Fibroblast of lung (primary cell): ENCODE measurements around the gene CCNK. TPM values are rescaled to one million over a fixed set of nuclear protein-coding genes. Genes with fewer than 3 reads are reported as not detected.

Experiments
- DNase-seq, 2 donors: peaks; one replicate each; pipeline versions ENCODE4 v3.0.0 to v3.0.0-alpha.2; 2010; ENCODE audit warnings: low read depth in 2 of 2
- H2AFZ ChIP-seq: 2 replicates; pipeline ENCODE4 v1.5.1; 2012; ENCODE audit warnings: low read length, control low read depth, inconsistent platforms
- H3K27ac ChIP-seq: 2 replicates; pipeline ENCODE4 v1.5.1; 2011; ENCODE audit warnings: low read length, control low read depth; ENCODE audit not compliant: insufficient read depth
- H3K27me3 ChIP-seq: 2 replicates; pipeline ENCODE4 v1.5.1; 2011; ENCODE audit warnings: mild to moderate bottlenecking, low read length; ENCODE audit not compliant: control insufficient read depth, insufficient read depth
- H3K36me3 ChIP-seq: 2 replicates; pipeline ENCODE4 v1.5.1; 2011; ENCODE audit warnings: low read length; ENCODE audit not compliant: control insufficient read depth, insufficient read depth
- H3K4me1 ChIP-seq: 2 replicates; pipeline ENCODE4 v1.5.1; 2011; ENCODE audit warnings: low read length; ENCODE audit not compliant: control insufficient read depth, insufficient read depth; ENCODE audit errors: extremely low read depth
- H3K4me2 ChIP-seq: 2 replicates; pipeline ENCODE4 v1.5.1; 2011; ENCODE audit warnings: low read length, control low read depth; ENCODE audit not compliant: insufficient read depth; ENCODE audit errors: extremely low read depth
- H3K4me3 ChIP-seq, 4 experiments: fragments of 200-600 bp in 1 of 4; sonication (generic) in 1 of 4; replicated peaks in 1 of 4; 2 replicates each; pipeline ENCODE4 v1.5.1; 2011 to 2016; ENCODE audit warnings: low read length in 4 of 4, low read depth in 3 of 4, mild to moderate bottlenecking in 3 of 4, control low read depth in 2 of 4, inconsistent platforms in 1 of 4, mixed read lengths in 1 of 4; ENCODE audit not compliant: insufficient read depth in 1 of 4; ENCODE audit errors: control extremely low read depth in 1 of 4
- H3K79me2 ChIP-seq: 2 replicates; pipeline ENCODE4 v1.5.1; 2012; ENCODE audit warnings: mild to moderate bottlenecking, low read length, inconsistent platforms; ENCODE audit not compliant: control insufficient read depth, insufficient read depth
- H3K9ac ChIP-seq: 2 replicates; pipeline ENCODE4 v1.5.1; 2011; ENCODE audit warnings: mild to moderate bottlenecking, low read length, control low read depth; ENCODE audit not compliant: insufficient read depth
- H3K9me3 ChIP-seq: 2 replicates; pipeline ENCODE4 v1.5.1; 2012; ENCODE audit warnings: low read depth, low read length; ENCODE audit not compliant: control insufficient read depth, insufficient read depth
- H4K20me1 ChIP-seq: 2 replicates; pipeline ENCODE4 v1.5.1; 2011; ENCODE audit warnings: low read length; ENCODE audit not compliant: control insufficient read depth, insufficient read depth; ENCODE audit errors: extremely low read depth
- CTCF ChIP-seq, 2 donors: IDR thresholded peaks in 1 of 2; conservative IDR thresholded peaks in 1 of 2; 1 replicate in 1 of 2; 2 replicates in 1 of 2; pipeline ENCODE4 v1.5.1; 2011 to 2012; ENCODE audit warnings: low read length in 2 of 2, control low read depth in 1 of 2, inconsistent platforms in 1 of 2, low read depth in 1 of 2, mild to moderate bottlenecking in 1 of 2
- EZH2 ChIP-seq: IDR thresholded peaks from 2 replicates; pipeline ENCODE4 v1.5.1; 2012; ENCODE audit warnings: low read length, control low read depth, mild to moderate bottlenecking; ENCODE audit errors: missing control alignments
- polyA plus RNA-seq, 2 donors: library from polyadenylated mRNA; depleted of rRNA in 1 of 2; stranded (reverse) in 1 of 2; unstranded in 1 of 2; fragments of >200 nt; gene quantifications; 2 replicates each; pipeline ENCODE4 v1.2.1, GENCODE V29; 2011 to 2012; ENCODE audit warnings: missing spikeins in 1 of 2
- total RNA-seq: library from RNA; depleted of rRNA; stranded (reverse); fragments of >200 nt; gene quantifications from 2 replicates; pipeline ENCODE4 v1.2.1, GENCODE V29; 2014

CCNK gene
- total and polyA plus RNA-seq, 2 donors (not counting 1 experiment from before 2014, with no cell fraction given), result 7.3 to 51.0 TPM

GRCh38 chr14:99440278-99440677 lies 40.9 kb upstream of the CCNK start:
- H3K9me3 ChIP-seq, result no peaks in the 10 kb centered on the region
- no peak for TF ChIP-seq EZH2
- TF ChIP-seq CTCF (conservative IDR thresholded peaks at IDR 0.05 in 1 of 2, IDR thresholded peaks at IDR 0.05 in 1 of 2; ENCODE audit: low read depth in 1 of 2, low read length in 2 of 2), result no peak
- no peak overlapping the region for H2AFZ ChIP-seq
- no peaks in the 10 kb centered on the region for H3K4me1 ChIP-seq
- no peak overlapping the region for H3K4me3 ChIP-seq
- no peak for DNase-seq
- H3K27me3 ChIP-seq, result no peaks in the 10 kb centered on the region
- no peak overlapping the region for H3K9ac ChIP-seq
- H3K27ac ChIP-seq, result no peak overlapping the region
- H3K4me2 ChIP-seq, result no peak overlapping the region
- no peaks in the 10 kb centered on the region for H4K20me1 ChIP-seq
- no peaks in the 10 kb centered on the region for H3K36me3 ChIP-seq
- H3K79me2 ChIP-seq, result no peaks in the 10 kb centered on the region

- no peak for DNase-seq
- H3K79me2 ChIP-seq, result no peaks in the 10 kb centered on the region
- H3K27ac ChIP-seq, result no peak overlapping the region
- no peaks in the 10 kb centered on the region for H3K4me1 ChIP-seq
- H3K27me3 ChIP-seq, result no peaks in the 10 kb centered on the region
- no peak overlapping the region for H3K9ac ChIP-seq
- no peaks in the 10 kb centered on the region for H3K36me3 ChIP-seq
- no peak overlapping the region for H2AFZ ChIP-seq
- no peak for TF ChIP-seq CTCF (conservative IDR thresholded peaks at IDR 0.05 in 1 of 2, IDR thresholded peaks at IDR 0.05 in 1 of 2; ENCODE audit: low read depth in 1 of 2, low read length in 2 of 2)
- TF ChIP-seq EZH2, result no peak
- no peak overlapping the region for H3K4me2 ChIP-seq
- H3K4me3 ChIP-seq, result no peak overlapping the region
- no peaks in the 10 kb centered on the region for H4K20me1 ChIP-seq
- no peaks in the 10 kb centered on the region for H3K9me3 ChIP-seq
These were observed 39.9 kb upstream of the CCNK start for GRCh38 chr14:99441157-99441870.

DNA sequence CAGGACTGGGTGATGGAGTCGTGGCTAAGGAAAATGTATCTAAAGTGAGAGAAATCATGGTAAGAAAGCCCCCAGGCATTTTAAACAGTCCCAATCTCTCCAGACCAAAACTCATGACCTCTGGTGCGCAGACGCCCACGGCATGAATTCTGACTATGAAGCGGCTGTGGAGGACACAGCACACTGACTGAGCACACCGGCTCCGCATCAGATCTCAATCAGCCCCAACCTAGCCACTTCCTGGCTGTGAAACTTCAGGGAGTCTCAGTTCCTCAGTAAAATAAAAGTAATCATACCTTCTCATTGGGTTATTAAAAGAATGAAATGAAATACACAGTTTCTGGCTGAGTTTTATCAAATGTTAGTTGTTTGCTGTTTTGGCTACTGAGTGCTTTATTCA lies 39.3 kb upstream of the CCNK start:
- H3K27me3 ChIP-seq, result no peaks in the 10 kb centered on the region
- H3K36me3 ChIP-seq, result no peaks in the 10 kb centered on the region
- H3K9me3 ChIP-seq, result no peaks in the 10 kb centered on the region
- no peaks in the 10 kb centered on the region for H3K79me2 ChIP-seq
- H3K4me1 ChIP-seq, result no peaks in the 10 kb centered on the region
- no peak for DNase-seq
- no peak for TF ChIP-seq CTCF (conservative IDR thresholded peaks at IDR 0.05 in 1 of 2, IDR thresholded peaks at IDR 0.05 in 1 of 2; ENCODE audit: low read depth in 1 of 2, low read length in 2 of 2)
- no peak for TF ChIP-seq EZH2
- H3K27ac ChIP-seq, result no peak overlapping the region
- H3K4me2 ChIP-seq, result no peak overlapping the region
- no peaks in the 10 kb centered on the region for H4K20me1 ChIP-seq
- H3K9ac ChIP-seq, result no peak overlapping the region
- no peak overlapping the region for H3K4me3 ChIP-seq
- H2AFZ ChIP-seq, result no peak overlapping the region
